Stimulated activated CD4-positive, alpha-beta T cell treated with anti-CD3 and anti-CD28 coated beads, Interleukin-2, amount 100 ng/mL, for 48 hours (primary cell): Measurements from ENCODE around the gene ZNF280D.

Experiments used
- DNase-seq, 2 donors: peaks; one replicate each; pipeline ENCODE4 v3.0.0-alpha.2; 2020

The ZNF280D gene

GRCh38 chr15:56628893-56629532, 104.3 kb downstream of the ZNF280D start:
- no peak for DNase-seq

GRCh38 chr15:56619887-56620286, 113.4 kb downstream of the ZNF280D start:
- DNase-seq: no peak

GRCh38 chr15:56617628-56618027, 115.7 kb downstream of the ZNF280D start:
- DNase-seq: no peak

- DNase-seq: no peak
These were observed 116.8 kb downstream of the ZNF280D start for GRCh38 chr15:56616551-56616950.

- DNase-seq: no peak
These were observed 119.5 kb downstream of the ZNF280D start for GRCh38 chr15:56613811-56614210.

GRCh38 chr15:56608993-56609392, 124.3 kb downstream of the ZNF280D start:
- DNase-seq: no peak

- no peak for DNase-seq
These were observed 125.0 kb downstream of the ZNF280D start for GRCh38 chr15:56608140-56608778.

- no peak for DNase-seq
These were observed 131.1 kb downstream of the ZNF280D start for GRCh38 chr15:56602253-56602652.

- no peak for DNase-seq
These were observed 132.9 kb downstream of the ZNF280D start for GRCh38 chr15:56600380-56600779.

- no peak for DNase-seq
These were observed 134.3 kb downstream of the ZNF280D start for GRCh38 chr15:56598991-56599390.

- DNase-seq: no peak
These were observed 145.6 kb downstream of the ZNF280D start for GRCh38 chr15:56587686-56588085.

GRCh38 chr15:56586206-56586605, 147.1 kb downstream of the ZNF280D start:
- no peak for DNase-seq

- DNase-seq: no peak
These were observed 150.5 kb downstream of the ZNF280D start for GRCh38 chr15:56582785-56583184.
